K562 (cell line): ENCODE results near the gene IDI2. TPM values are rescaled to one million over a fixed set of nuclear protein-coding genes. Genes with fewer than 3 reads are reported as not detected.

ENCODE experiments used
- CBX2 ChIP-seq: fragments of 200-600 bp; sonication (generic); IDR thresholded peaks from one replicate; pipeline ENCODE4 v1.6.1; 2012; ENCODE audit warnings: mild to moderate bottlenecking, low read length, inconsistent platforms; ENCODE audit not compliant: insufficient read depth, poor library complexity, severe bottlenecking
- E2F3 ChIP-seq: fragments of 250-450 bp; sonication (Bioruptor Pico); IDR thresholded peaks from 2 replicates; pipeline ENCODE4 v1.4.0; 2020; ENCODE audit warnings: mild to moderate bottlenecking
- GABPB2 ChIP-seq: fragments of 250-450 bp; sonication (Bioruptor Pico); conservative IDR thresholded peaks from 2 replicates; pipeline ENCODE4 v1.5.1; 2021; ENCODE audit warnings: mild to moderate bottlenecking
- HIVEP1 ChIP-seq: fragments of 250-450 bp; sonication (Bioruptor Pico); IDR thresholded peaks from 2 replicates; pipeline ENCODE4 v1.4.0; 2020; ENCODE audit warnings: mild to moderate bottlenecking
- ILK ChIP-seq: fragments of 450-650 bp; IDR thresholded peaks from 2 replicates; pipeline ENCODE4 v1.6.1; 2016; ENCODE audit warnings: missing genetic modification characterization, low read depth, mild to moderate bottlenecking, missing compliant biosample characterization, moderate library complexity, borderline replicate concordance
- JUN ChIP-seq, 2 experiments: sonication (generic) in 1 of 2; formaldehyde crosslinking in 1 of 2; IDR thresholded peaks; 2 replicates each; pipeline versions ENCODE4 v1.6.1 to v1.8.0; 2012 to 2022; ENCODE audit warnings: borderline replicate concordance in 2 of 2, mild to moderate bottlenecking in 2 of 2, improper control_type of control experiment in 1 of 2, low read depth in 1 of 2, low read length in 1 of 2, missing genetic modification reagents in 1 of 2
- KDM1A ChIP-seq, 2 experiments: fragments of 450-650 bp; IDR thresholded peaks; 2 replicates each; pipeline ENCODE4 v1.6.1; 2016; ENCODE audit warnings: mild to moderate bottlenecking in 2 of 2
- KDM5B ChIP-seq: fragments of 200-600 bp; sonication (generic); IDR thresholded peaks from 2 replicates; pipeline ENCODE4 v1.6.1; 2012; ENCODE audit warnings: low read depth, mild to moderate bottlenecking, moderate library complexity, low read length, control low read depth, inconsistent platforms; ENCODE audit not compliant: insufficient replicate concordance
- MYBL2 ChIP-seq, 2 experiments: fragments of 450-650 bp in 1 of 2; sonication (generic) in 1 of 2; formaldehyde crosslinking in 1 of 2; IDR thresholded peaks; 2 replicates each; pipeline versions ENCODE4 v1.6.1 to v1.8.1; 2017 to 2022; ENCODE audit warnings: borderline replicate concordance in 1 of 2, inconsistent platforms in 1 of 2, low read depth in 1 of 2, mild to moderate bottlenecking in 1 of 2, missing genetic modification reagents in 1 of 2, moderate library complexity in 1 of 2
- NCOA1 ChIP-seq: fragments of 450-650 bp; IDR thresholded peaks from 2 replicates; pipeline ENCODE4 v1.6.1; 2016; ENCODE audit warnings: low read depth
- NR2C1 ChIP-seq, 2 experiments: fragments of 450-650 bp; IDR thresholded peaks; 2 replicates each; pipeline ENCODE4 v1.6.1; 2017; ENCODE audit warnings: mild to moderate bottlenecking in 2 of 2, antibody characterized with exemption in 1 of 2, inconsistent platforms in 1 of 2, missing compliant biosample characterization in 1 of 2, missing genetic modification characterization in 1 of 2
- NRF1 ChIP-seq, 2 experiments: fragments of 450-650 bp; IDR thresholded peaks in 1 of 2; conservative IDR thresholded peaks in 1 of 2; 2 replicates each; pipeline ENCODE4 v1.6.1; 2014; ENCODE audit warnings: mild to moderate bottlenecking in 2 of 2
- PRMT5 ChIP-seq: sonication (generic); formaldehyde crosslinking; IDR thresholded peaks from 2 replicates; pipeline ENCODE4 v1.5.0; 2020; ENCODE audit warnings: missing genetic modification reagents
- TEAD2 ChIP-seq: fragments of 450-650 bp; IDR thresholded peaks from 2 replicates; pipeline ENCODE4 v1.6.1; 2016; ENCODE audit warnings: missing genetic modification characterization, control low read depth, missing compliant biosample characterization
- TRIM24 ChIP-seq, 2 experiments: fragments of 450-650 bp; IDR thresholded peaks; 2 replicates each; pipeline ENCODE4 v1.6.1; 2016
- U2AF1 ChIP-seq: fragments of 200-400 bp; formaldehyde crosslinking; optimal IDR thresholded peaks from 2 replicates; pipeline ENCODE3; 2017; ENCODE audit warnings: mild to moderate bottlenecking, low read depth, low read length, moderate library complexity
- ZNF347 ChIP-seq: fragments of 450-650 bp; formaldehyde crosslinking; IDR thresholded peaks from 2 replicates; pipeline ENCODE4 v1.4.0; 2020; ENCODE audit warnings: low read depth, mild to moderate bottlenecking, moderate library complexity
- polyA plus RNA-seq, 8 experiments: library from polyadenylated mRNA; depleted of rRNA in 4 of 8; stranded (reverse) in 5 of 8; unstranded in 3 of 8; fragments of >200 nt; fragmentation: Nextera tagmentation in 2 of 8; fragmentation: Illumina TruSeq in 1 of 8; extraction: Ambion mirVana in 2 of 8; extraction: Trizol in 1 of 8; gene quantifications; 2 replicates each; pipeline versions ENCODE4 v1.2.1 to v1.2.3, GENCODE V29; 2011 to 2014; ENCODE audit warnings: inconsistent platforms in 1 of 8, missing spikeins in 1 of 8
- total RNA-seq, 7 experiments: library from RNA; depleted of rRNA in 6 of 7; stranded (reverse); fragments of >200 nt in 6 of 7; fragmentation: Illumina TruSeq in 2 of 7; extraction: Trizol in 2 of 7; gene quantifications; 2 replicates each; pipeline versions ENCODE4 v1.2.1 to v1.2.3, GENCODE V29; 2011 to 2021; ENCODE audit warnings: low replicate concordance in 1 of 7
- TF ChIP-seq, protein P1 (sequence below), 3 experiments: fragments of 200-800 bp in 1 of 3; sonication (Bioruptor generic) in 1 of 3; sonication (generic) in 1 of 3; formaldehyde crosslinking in 1 of 3; IDR thresholded peaks; 2 replicates each; pipeline versions ENCODE4 v1.6.1 to v1.8.0; 2016 to 2022; ENCODE audit warnings: mild to moderate bottlenecking in 2 of 3, missing compliant biosample characterization in 2 of 3, missing genetic modification characterization in 2 of 3, missing genetic modification reagents in 1 of 3
- TF ChIP-seq, protein P2 (sequence below): fragments of 250-450 bp; sonication (Bioruptor Pico); IDR thresholded peaks from 2 replicates; pipeline ENCODE4 v1.5.0; 2021
- TF ChIP-seq, protein P3 (sequence below): fragments of 250-450 bp; sonication (Bioruptor Pico); IDR thresholded peaks from 2 replicates; pipeline ENCODE4 v1.4.0; 2020

IDI2 gene
- total and polyA plus RNA-seq, 9 of the 15 experiments (the other 6 are each of a cell fraction or from before 2014, with no cell fraction given), result not detected

DNA sequence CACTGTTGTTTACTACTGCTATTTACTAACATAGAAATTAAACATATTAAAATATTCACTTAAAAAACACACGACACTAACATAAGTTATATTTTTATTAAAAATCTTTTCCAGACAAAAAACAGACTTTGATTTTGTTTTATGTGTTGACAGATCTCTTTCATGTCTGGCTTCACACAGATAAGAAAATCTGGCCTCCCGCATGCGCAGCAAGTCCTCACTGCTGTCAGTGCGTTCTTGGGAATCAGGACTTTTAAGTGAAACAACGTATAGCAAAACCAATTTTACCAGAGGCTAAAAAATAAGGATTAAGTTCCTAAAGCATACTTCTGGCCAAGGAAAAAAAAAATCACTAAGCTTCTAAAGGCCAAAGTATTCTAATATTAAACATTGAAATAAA, 24.5 kb upstream of the IDI2 start (continued):
- TF ChIP-seq MYBL2 (IDR thresholded peaks at IDR 0.05; ENCODE audit: low read depth), result no peak
- no peak for TF ChIP-seq MYBL2 (CRISPR knock-in tag; IDR thresholded peaks at IDR 0.05; ENCODE audit: borderline replicate concordance)
- TF ChIP-seq ZNF347 (CRISPR knock-in tag), result no peak
- TF ChIP-seq GABPB2 (CRISPR knock-in tag), result no peak
- TF ChIP-seq TRIM24 (IDR thresholded peaks at IDR 0.05), result no peak
- no peak for TF ChIP-seq JUN (IDR thresholded peaks at IDR 0.05; ENCODE audit: borderline replicate concordance, low read depth, low read length)
- TF ChIP-seq JUN (CRISPR knock-in tag; IDR thresholded peaks at IDR 0.05; ENCODE audit: borderline replicate concordance), result no peak
- peak; percentile 100 for TF ChIP-seq KDM1A (IDR thresholded peaks at IDR 0.05)
- TF ChIP-seq TEAD2 (tag), result no peak
- no peak for TF ChIP-seq PRMT5
- no peak for TF ChIP-seq U2AF1
- TF ChIP-seq, protein P1, sequence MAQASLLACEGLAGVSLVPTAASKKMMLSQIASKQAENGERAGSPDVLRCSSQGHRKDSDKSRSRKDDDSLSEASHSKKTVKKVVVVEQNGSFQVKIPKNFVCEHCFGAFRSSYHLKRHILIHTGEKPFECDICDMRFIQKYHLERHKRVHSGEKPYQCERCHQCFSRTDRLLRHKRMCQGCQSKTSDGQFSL (CRISPR knock-in tag; IDR thresholded peaks at IDR 0.05), result no peak
- TF ChIP-seq, protein P1 (tag; IDR thresholded peaks at IDR 0.05), result no peak
- TF ChIP-seq NCOA1, result no peak
- TF ChIP-seq ILK (tag), result no peak
- TF ChIP-seq, protein P2, sequence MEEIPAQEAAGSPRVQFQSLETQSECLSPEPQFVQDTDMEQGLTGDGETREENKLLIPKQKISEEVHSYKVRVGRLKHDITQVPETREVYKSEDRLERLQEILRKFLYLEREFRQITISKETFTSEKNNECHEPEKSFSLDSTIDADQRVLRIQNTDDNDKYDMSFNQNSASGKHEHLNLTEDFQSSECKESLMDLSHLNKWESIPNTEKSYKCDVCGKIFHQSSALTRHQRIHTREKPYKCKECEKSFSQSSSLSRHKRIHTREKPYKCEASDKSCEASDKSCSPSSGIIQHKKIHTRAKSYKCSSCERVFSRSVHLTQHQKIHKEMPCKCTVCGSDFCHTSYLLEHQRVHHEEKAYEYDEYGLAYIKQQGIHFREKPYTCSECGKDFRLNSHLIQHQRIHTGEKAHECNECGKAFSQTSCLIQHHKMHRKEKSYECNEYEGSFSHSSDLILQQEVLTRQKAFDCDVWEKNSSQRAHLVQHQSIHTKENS, result no peak
- peak; percentile 93 for TF ChIP-seq NRF1 (conservative IDR thresholded peaks at IDR 0.05 in 1 of 2, IDR thresholded peaks at IDR 0.05 in 1 of 2)
- TF ChIP-seq, protein P3, sequence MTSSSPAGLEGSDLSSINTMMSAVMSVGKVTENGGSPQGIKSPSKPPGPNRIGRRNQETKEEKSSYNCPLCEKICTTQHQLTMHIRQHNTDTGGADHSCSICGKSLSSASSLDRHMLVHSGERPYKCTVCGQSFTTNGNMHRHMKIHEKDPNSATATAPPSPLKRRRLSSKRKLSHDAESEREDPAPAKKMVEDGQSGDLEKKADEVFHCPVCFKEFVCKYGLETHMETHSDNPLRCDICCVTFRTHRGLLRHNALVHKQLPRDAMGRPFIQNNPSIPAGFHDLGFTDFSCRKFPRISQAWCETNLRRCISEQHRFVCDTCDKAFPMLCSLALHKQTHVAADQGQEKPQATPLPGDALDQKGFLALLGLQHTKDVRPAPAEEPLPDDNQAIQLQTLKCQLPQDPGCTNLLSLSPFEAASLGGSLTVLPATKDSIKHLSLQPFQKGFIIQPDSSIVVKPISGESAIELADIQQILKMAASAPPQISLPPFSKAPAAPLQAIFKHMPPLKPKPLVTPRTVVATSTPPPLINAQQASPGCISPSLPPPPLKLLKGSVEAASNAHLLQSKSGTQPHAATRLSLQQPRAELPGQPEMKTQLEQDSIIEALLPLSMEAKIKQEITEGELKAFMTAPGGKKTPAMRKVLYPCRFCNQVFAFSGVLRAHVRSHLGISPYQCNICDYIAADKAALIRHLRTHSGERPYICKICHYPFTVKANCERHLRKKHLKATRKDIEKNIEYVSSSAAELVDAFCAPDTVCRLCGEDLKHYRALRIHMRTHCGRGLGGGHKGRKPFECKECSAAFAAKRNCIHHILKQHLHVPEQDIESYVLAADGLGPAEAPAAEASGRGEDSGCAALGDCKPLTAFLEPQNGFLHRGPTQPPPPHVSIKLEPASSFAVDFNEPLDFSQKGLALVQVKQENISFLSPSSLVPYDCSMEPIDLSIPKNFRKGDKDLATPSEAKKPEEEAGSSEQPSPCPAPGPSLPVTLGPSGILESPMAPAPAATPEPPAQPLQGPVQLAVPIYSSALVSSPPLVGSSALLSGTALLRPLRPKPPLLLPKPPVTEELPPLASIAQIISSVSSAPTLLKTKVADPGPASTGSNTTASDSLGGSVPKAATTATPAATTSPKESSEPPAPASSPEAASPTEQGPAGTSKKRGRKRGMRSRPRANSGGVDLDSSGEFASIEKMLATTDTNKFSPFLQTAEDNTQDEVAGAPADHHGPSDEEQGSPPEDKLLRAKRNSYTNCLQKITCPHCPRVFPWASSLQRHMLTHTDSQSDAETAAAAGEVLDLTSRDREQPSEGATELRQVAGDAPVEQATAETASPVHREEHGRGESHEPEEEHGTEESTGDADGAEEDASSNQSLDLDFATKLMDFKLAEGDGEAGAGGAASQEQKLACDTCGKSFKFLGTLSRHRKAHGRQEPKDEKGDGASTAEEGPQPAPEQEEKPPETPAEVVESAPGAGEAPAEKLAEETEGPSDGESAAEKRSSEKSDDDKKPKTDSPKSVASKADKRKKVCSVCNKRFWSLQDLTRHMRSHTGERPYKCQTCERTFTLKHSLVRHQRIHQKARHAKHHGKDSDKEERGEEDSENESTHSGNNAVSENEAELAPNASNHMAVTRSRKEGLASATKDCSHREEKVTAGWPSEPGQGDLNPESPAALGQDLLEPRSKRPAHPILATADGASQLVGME (CRISPR knock-in tag), result no peak
- 0 out of 2 replicates have a peak, but pooled peaks have one; percentile 15 for TF ChIP-seq NR2C1 (IDR thresholded peaks at IDR 0.05)
- TF ChIP-seq NR2C1 (tag; IDR thresholded peaks at IDR 0.05), result no peak
- no peak for TF ChIP-seq KDM5B
- TF ChIP-seq HIVEP1, result no peak
- no peak for TF ChIP-seq CBX2
- no peak for TF ChIP-seq E2F3 (CRISPR knock-in tag)
